GM12878 (cell line): Measurements from ENCODE around the gene RAB4B.

Source experiments
- BCL11A ChIP-seq: IDR thresholded peaks from 2 replicates; pipeline ENCODE4 v1.6.1; 2011; ENCODE audit warnings: low read depth, low read length
- CTCF ChIP-seq, 3 experiments: IDR thresholded peaks in 2 of 3; conservative IDR thresholded peaks in 1 of 3; 2 replicates each; pipeline ENCODE4 v1.5.1; 2011; ENCODE audit warnings: low read depth in 3 of 3, low read length in 3 of 3, mild to moderate bottlenecking in 3 of 3, control low read depth in 2 of 3, moderate library complexity in 2 of 3, inconsistent platforms in 1 of 3, mixed read lengths in 1 of 3; ENCODE audit not compliant: control insufficient read depth in 2 of 3, insufficient read depth in 1 of 3; ENCODE audit errors: extremely low read depth in 1 of 3
- EZH2 ChIP-seq: IDR thresholded peaks from 2 replicates; pipeline ENCODE4 v1.6.1; 2012; ENCODE audit warnings: low read depth, mild to moderate bottlenecking, control low read depth, inconsistent platforms, low read length, borderline replicate concordance; ENCODE audit not compliant: control insufficient read depth
- FOXK2 ChIP-seq: fragments of 450-650 bp; IDR thresholded peaks from 2 replicates; pipeline ENCODE4 v1.6.1; 2017; ENCODE audit warnings: mild to moderate bottlenecking, moderate library complexity
- IRF3 ChIP-seq: fragments of 450-650 bp; IDR thresholded peaks from 2 replicates; pipeline ENCODE4 v1.6.1; 2014; ENCODE audit warnings: mild to moderate bottlenecking
- POLR2AphosphoS5 ChIP-seq: IDR thresholded peaks from 2 replicates; pipeline ENCODE4 v1.6.1; 2011; ENCODE audit warnings: mild to moderate bottlenecking, low read length, inconsistent platforms
- RAD21 ChIP-seq: IDR thresholded peaks from 2 replicates; pipeline ENCODE4 v1.6.1; 2011; ENCODE audit warnings: mild to moderate bottlenecking, low read depth, low read length, moderate library complexity; ENCODE audit not compliant: insufficient read depth
- REST ChIP-seq: IDR thresholded peaks from 2 replicates; pipeline ENCODE4 v1.6.1; 2012; ENCODE audit warnings: mild to moderate bottlenecking, low read depth, low read length
- ZNF207 ChIP-seq: fragments of 450-650 bp; IDR thresholded peaks from 2 replicates; pipeline ENCODE4 v1.6.1; 2014; ENCODE audit warnings: antibody characterized with exemption, mild to moderate bottlenecking, borderline replicate concordance
- ZSCAN29 ChIP-seq: fragments of 450-650 bp; IDR thresholded peaks from 2 replicates; pipeline ENCODE4 v1.6.1; 2017; ENCODE audit warnings: mild to moderate bottlenecking, moderate library complexity

GRCh38 chr19:40776364-40776763, 1.7 kb upstream of the RAB4B start:
- TF ChIP-seq CTCF (IDR thresholded peaks at IDR 0.05 in 2 of 3, conservative IDR thresholded peaks at IDR 0.05 in 1 of 3; ENCODE audit: control insufficient read depth in 2 of 3, extremely low read depth in 1 of 3, insufficient read depth in 1 of 3, low read depth in 3 of 3, low read length in 3 of 3) = no peak
- no peak for TF ChIP-seq IRF3
- no peak for TF ChIP-seq RAD21
- no peak for TF ChIP-seq EZH2
- no peak for TF ChIP-seq BCL11A
- no peak for TF ChIP-seq POLR2AphosphoS5
- no peak for TF ChIP-seq ZNF207
- no peak for TF ChIP-seq FOXK2
- no peak for TF ChIP-seq ZSCAN29
- TF ChIP-seq REST = no peak
